OCI-LY1 (cell line): Measurements from ENCODE around the gene TGFB2.

Experiments used
- EZH2 ChIP-seq: fragments of 200-600 bp; sonication (generic), shearing (Covaris generic); IDR thresholded peaks from 2 replicates; pipeline ENCODE4 v1.8.0; 2017; ENCODE audit warnings: borderline replicate concordance, mixed run types, mild to moderate bottlenecking, antibody characterized with exemption, low read length, moderate library complexity, mixed read lengths
- TF ChIP-seq, protein P1 (sequence below): fragments of 200-600 bp; sonication (generic), shearing (Covaris generic); IDR thresholded peaks from 2 replicates; pipeline ENCODE4 v1.5.1; 2017; ENCODE audit warnings: mild to moderate bottlenecking, antibody characterized with exemption, low read length, moderate library complexity, mixed read lengths

GRCh38 chr1:218336328-218336727, 8.8 kb upstream of the TGFB2 start:
- TF ChIP-seq EZH2, result no peak
- TF ChIP-seq, protein P1, sequence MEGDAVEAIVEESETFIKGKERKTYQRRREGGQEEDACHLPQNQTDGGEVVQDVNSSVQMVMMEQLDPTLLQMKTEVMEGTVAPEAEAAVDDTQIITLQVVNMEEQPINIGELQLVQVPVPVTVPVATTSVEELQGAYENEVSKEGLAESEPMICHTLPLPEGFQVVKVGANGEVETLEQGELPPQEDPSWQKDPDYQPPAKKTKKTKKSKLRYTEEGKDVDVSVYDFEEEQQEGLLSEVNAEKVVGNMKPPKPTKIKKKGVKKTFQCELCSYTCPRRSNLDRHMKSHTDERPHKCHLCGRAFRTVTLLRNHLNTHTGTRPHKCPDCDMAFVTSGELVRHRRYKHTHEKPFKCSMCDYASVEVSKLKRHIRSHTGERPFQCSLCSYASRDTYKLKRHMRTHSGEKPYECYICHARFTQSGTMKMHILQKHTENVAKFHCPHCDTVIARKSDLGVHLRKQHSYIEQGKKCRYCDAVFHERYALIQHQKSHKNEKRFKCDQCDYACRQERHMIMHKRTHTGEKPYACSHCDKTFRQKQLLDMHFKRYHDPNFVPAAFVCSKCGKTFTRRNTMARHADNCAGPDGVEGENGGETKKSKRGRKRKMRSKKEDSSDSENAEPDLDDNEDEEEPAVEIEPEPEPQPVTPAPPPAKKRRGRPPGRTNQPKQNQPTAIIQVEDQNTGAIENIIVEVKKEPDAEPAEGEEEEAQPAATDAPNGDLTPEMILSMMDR, result no peak
